Activated CD8-positive, alpha-beta memory T cell treated with anti-CD3 and anti-CD28 coated beads for 4 hours (primary cell): ENCODE data around the gene DNM2.

ENCODE experiments used
- DNase-seq, 2 donors: peaks; one replicate each; pipeline ENCODE4 v3.0.0-alpha.2; 2020; ENCODE audit warnings: low read depth in 2 of 2

The DNM2 gene

GRCh38 chr19:10690341-10690781 lies 27.5 kb upstream of the DNM2 start:
- DNase-seq: no peak

- DNase-seq: no peak
Measured at GRCh38 chr19:10691178-10691881, 26.5 kb upstream of the DNM2 start.

- DNase-seq: no peak
Measured at GRCh38 chr19:10691883-10692282, 26.0 kb upstream of the DNM2 start.

- DNase-seq: no peak
Measured at GRCh38 chr19:10692673-10693264, 25.1 kb upstream of the DNM2 start.

- DNase-seq: no peak
Measured at GRCh38 chr19:10694706-10695307, 23.1 kb upstream of the DNM2 start.

- DNase-seq: peak; percentile 60 to 69
Measured at GRCh38 chr19:10695401-10696398, 22.2 kb upstream of the DNM2 start.

GRCh38 chr19:10699650-10700335 lies 18.1 kb upstream of the DNM2 start:
- peak; percentile 39 to 46 for DNase-seq

- no peak for DNase-seq
Measured at GRCh38 chr19:10701955-10702525, 15.8 kb upstream of the DNM2 start.

GRCh38 chr19:10706990-10707389 lies 10.9 kb upstream of the DNM2 start:
- DNase-seq: no peak

GRCh38 chr19:10707440-10707839 lies 10.4 kb upstream of the DNM2 start:
- DNase-seq: no peak

- DNase-seq: no peak
Measured at GRCh38 chr19:10708291-10708690, 9.6 kb upstream of the DNM2 start.

- no peak for DNase-seq
Measured at GRCh38 chr19:10712045-10712444, 5.8 kb upstream of the DNM2 start.

- DNase-seq: no peak
Measured at GRCh38 chr19:10712754-10713153, 5.1 kb upstream of the DNM2 start.

- no peak for DNase-seq
Measured at GRCh38 chr19:10713317-10713716, 4.6 kb upstream of the DNM2 start.

- DNase-seq: no peak
Measured at GRCh38 chr19:10717054-10717355, 874 bp upstream of the DNM2 start.

- DNase-seq: no peak
Measured at GRCh38 chr19:10718205-10719196, 622 bp downstream of the DNM2 start.

GRCh38 chr19:10719466-10719961 lies 1.6 kb downstream of the DNM2 start:
- no peak for DNase-seq

- no peak for DNase-seq
Measured at GRCh38 chr19:10720607-10721125, 2.8 kb downstream of the DNM2 start.

GRCh38 chr19:10723591-10723990 lies 5.7 kb downstream of the DNM2 start:
- no peak for DNase-seq
